Erythroblast (primary cell): ENCODE measurements around the gene THADA.

Experiments used
- DNase-seq, 2 experiments: peaks; one replicate each; lab custom pipeline; 2025; lab: John Stamatoyannopoulos, UW
- GATA1 ChIP-seq: IDR thresholded peaks from 2 replicates; pipeline ENCODE4 v1.6.1; 2011; ENCODE audit warnings: low read depth, mild to moderate bottlenecking, control low read depth, low read length, moderate library complexity
- POLR2A ChIP-seq: IDR thresholded peaks from 2 replicates; pipeline ENCODE4 v1.6.1; 2011; ENCODE audit warnings: mild to moderate bottlenecking, low read length

THADA gene

DNA sequence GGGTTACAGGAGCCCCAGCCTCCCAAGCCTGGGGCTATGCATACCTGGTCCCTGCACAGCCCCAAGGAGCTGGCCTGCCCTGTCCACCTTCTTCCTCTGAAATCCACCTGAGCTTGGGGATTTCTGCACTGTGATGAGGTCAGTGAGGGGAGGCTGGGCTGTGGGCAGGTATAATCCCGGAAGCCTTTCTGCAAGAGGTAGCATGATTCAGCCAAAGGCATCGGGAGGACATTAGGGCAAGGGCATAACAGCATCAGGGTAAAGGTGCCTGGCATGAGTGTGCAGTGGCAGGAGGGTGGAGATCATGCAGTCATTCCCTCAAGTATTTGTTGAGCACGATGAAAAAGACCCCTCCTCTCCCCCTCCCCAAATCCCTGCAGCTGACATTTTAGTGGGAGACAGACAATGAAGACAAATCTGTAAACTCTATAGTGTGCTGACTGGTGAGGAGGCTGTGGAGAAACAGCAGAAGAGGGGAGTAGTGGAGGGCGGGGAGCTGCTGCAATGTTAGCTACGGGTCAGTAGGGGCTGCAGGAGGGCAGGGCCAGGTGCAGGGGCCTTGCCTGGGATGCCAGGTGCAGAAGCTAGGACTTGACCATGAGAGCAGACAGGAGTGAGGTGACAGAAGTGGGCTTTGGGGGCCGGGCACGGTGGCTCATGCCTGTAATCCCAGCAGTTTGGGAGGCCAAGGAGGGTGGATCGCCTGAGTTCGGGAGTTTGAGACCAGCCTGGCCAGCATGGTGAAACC is 388.1 kb downstream of the THADA start:
- DNase-seq, result no peak

DNA sequence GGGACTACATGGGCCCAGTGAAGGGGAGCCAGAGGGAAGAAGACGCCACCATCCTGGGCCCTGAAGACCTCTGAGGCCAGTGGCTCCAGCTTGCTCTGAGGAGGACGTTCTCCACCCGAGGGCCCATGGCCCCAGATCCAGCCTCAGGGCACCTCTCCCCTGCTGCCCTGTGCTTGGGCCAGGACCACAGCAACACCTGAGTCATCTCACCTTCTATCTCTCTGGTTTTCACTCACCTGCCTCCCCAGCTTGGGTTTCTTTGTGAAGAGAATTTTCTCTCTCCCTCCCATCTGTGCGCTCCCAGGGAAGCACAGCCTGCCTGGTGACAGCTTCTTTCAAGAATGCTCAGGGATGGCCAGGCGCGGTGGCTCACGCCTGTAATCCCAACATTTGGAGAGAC is 389.2 kb downstream of the THADA start:
- TF ChIP-seq POLR2A (no peak), GATA1 (no peak)
- no peak for DNase-seq

More for the DNA sequence above, 388.1 kb downstream of the THADA start:
- no peak for TF ChIP-seq GATA1
- no peak for TF ChIP-seq POLR2A

DNA sequence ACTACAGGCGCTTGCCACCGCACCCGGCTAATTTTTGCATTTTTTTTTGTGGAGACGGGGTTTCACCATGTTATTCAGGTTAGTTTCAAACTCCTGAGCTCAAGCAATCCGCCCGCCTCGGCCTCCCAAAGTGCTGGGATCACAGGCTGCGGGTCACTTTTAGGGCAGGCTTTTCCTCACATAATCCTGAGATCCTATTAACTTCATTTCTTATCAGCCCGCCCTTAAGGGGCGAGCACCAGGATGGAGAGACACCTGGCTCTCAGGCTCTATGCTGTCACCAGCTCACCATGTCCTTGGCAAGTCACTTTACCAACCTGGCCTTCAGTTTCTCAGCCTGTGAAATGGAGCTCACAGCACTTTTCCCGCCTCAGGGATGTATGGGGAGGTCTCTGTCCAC is 392.5 kb downstream of the THADA start:
- TF ChIP-seq GATA1 (no peak), POLR2A (no peak)
- DNase-seq, result no peak

DNA sequence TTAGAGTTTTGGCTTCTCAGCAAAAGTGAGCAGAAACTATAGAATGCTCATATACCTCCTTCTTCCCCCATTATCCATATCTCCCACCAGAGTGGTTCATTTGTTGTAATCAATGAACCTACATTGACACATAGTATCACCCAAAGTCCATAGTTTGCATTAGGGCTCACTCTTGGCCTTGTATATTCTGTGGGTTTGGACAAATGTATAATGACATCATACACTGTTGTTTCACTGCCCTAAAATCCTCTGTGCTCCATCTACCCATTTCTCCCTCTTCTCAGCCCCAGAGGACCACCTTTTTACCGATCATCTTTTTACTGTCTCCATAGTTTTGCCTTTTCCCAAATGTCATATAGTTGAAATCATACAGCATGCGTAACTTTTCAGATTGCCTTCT is 393.5 kb downstream of the THADA start:
- no peak for DNase-seq
- no peak for TF ChIP-seq POLR2A
- TF ChIP-seq GATA1, result no peak

DNA sequence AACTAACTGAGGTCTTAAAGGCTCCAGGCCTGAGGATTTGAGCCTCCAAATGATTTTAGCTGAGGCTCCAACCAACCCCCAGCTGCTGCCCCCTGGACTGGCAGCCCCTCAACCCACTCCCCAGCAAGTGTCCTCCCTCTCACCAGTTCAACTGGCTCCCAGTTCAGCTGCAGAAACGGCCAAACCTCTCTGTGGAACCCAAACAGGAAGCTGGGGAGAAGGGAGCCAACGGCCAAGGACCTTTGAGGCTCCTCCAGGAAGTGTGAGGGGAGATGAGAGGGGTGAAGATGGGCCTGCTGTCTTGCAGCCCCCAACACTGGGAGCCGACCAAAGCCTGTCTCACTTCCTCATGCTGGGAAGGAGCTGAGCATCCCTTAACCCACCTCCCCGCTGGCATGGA is 394.3 kb downstream of the THADA start:
- TF ChIP-seq GATA1 (no peak), POLR2A (no peak)
- DNase-seq, result no peak

DNA sequence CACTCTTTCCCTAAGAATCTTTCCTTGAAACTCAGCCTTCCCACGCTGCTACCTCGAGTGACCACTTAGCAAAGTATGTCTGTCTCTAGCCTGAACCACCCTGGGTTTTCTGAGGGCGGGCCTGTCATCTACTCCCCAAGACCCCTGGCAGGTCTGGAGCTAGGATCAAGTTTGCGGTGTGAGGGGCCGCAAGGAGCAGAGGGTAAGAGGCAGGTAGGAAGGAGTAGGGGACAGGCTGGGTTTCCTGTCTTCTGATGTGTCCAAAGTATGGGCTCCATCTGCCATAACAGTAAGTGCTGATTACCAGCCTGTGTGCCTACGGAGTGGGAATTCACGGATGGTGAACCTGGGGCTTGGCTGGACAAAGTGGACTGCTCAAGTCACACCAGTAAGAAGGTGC is 394.8 kb downstream of the THADA start:
- no peak for DNase-seq
- TF ChIP-seq POLR2A, result no peak
- TF ChIP-seq GATA1, result no peak

DNA sequence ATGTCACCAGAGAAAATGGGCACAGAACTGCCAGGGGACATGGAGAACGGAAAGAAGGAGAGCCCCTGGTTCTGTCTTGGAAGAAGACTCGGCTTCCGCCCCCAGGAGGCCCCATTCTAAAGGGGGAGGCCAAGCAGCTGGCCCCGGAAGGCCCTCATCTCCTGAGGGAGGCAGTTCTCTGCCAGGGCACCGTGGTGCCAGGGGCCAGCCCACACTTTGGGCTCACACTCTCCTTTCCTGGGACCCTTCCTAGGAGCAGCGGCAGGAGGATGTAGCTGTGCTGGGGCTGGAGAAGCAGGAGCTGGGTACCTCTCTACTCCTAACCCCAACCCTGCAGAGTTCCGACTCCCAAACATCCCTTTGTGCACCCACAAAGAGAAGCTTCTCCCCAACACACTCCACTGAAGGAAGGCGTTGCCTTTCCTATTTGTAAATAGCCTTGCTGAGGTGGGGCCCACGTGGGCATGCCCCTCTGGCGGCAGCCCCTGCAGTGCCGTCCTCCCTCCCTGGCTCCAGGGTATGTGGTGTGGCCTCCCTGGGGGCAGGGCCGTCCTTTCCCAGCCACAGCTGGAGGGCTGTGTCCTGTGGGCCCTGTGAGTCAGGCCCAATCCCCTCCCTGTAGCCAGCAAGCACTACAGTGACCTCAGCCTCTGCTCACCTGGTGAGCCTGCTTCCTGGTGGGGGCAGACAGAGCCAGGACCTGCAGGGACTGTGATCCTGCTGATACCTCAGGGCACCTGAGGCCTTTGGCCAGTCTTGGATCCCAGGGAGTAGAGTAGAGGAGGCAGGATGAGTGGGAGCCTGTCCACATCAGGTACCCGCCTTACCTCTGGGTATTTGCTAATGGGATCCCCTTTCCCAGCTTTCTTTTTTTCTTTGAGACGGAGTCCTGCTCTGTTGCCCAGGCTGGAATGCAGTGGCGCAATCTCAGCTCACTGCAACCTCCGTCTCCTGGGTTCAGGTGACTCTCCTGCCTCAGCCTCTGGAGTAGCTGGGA is 396.0 kb downstream of the THADA start:
- TF ChIP-seq POLR2A (no peak), GATA1 (no peak)
- DNase-seq, result no peak

DNA sequence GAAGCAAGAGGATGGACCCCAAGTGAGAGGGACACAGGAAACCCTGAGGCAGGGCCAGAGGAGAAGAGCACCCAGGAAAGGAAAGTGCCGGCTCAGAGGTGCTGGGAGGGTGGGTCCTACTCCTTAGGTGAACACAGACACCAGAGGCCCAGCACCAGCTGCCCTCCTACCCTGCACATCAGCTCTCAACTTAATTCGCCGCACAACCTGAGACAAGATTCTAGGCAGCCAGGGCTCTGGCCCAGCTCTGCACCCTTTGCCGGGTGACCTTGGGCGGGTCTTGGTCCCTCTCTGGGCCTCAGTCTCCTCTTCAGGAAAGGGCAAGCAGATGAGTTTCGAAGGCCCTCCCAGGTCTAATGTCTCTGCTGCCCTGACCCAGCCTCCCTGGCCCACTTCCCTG is 397.6 kb downstream of the THADA start:
- TF ChIP-seq POLR2A (no peak), GATA1 (no peak)
- DNase-seq, result no peak

DNA sequence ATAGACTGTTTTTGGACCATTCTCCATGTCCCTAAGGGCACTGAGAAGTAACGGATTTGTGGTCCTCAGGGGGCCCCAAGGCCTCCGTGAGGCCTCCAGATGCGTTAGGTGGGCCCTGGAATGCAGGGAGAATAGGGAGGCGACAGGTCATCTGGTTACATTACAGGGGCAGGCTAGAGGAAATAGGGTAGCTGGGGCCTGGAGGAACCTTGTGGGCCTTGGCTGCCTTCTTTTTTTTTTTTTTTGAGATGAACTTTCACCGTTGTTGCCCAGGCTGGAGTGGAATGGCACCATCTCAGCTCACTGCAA is 398.3 kb downstream of the THADA start:
- no peak for DNase-seq
- TF ChIP-seq GATA1 (no peak), POLR2A (no peak)

DNA sequence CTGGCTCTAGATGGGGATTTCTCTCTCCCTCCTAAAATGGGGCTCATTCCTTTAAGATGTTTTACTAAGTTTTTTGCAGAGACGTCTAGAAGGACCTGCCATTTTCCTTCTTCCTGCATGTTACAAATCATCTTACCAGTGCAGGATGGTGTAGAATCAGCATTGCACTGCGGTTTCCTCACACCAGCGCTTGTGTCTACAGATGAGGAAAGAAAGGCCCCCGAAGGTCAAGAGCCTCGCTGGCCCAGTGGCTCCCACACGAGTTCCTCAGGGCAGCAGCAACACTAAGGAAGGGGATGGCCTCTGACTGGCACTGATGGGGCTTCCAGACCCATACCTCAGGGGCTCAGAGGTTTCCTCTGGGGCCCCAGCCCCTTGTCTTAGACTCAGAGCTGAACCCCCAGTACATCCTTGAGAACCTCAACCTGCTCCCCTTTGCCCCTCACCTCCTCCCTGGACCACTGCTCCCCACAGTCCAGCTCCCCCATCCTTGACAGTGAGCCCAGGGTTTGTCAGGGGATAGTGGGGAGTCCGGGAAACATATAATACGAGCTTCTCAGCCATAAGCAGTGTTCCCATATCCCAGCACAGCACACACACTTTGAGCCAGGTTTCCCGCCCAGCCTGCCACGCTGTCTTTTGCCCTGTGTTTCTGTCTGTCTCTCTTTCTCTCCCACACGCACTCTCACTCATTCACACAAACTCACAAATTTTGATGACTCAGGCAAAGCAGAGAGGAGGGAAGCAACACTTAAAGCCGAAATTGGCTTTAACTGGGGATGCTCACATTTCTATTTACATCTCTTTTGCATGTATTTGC is 398.9 kb downstream of the THADA start:
- no peak for DNase-seq
- no peak for TF ChIP-seq GATA1
- TF ChIP-seq POLR2A, result no peak

DNA sequence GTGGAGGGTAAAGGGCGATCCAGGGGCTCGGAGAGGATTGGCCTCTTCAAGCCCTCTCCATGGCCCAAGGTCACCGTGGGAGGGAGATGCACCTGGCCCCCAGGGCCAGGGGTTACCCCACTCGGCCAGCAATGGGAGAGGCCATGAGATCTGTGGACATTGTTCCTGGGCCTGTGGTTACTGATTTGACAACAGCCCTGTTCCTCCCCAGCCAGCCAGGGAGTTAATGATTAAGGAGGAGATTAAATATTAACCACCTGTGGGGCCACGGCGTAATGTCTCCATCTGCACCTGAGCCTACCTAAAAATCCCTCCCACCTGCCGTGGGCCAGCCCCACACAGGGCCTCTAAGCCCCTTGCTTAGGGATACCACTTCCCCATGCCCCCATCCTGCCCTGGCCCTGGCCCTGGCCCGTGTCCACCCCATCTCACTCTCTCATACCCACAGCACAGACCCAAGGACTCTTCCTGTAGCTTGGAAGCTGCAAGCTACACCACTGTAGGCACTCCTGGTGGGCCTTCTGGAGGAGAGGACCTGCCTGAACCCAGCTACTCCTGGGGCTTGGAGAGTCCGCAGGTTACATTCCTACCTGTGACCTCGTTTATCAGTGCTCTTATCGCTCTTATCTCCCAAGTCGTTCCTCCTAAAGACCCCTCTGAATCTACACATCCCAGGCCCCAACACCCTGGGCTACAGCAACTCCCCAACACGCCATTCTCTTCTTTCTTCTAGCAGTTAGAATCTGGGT is 401.5 kb downstream of the THADA start:
- TF ChIP-seq POLR2A (no peak), GATA1 (no peak)
- DNase-seq, result no peak

DNA sequence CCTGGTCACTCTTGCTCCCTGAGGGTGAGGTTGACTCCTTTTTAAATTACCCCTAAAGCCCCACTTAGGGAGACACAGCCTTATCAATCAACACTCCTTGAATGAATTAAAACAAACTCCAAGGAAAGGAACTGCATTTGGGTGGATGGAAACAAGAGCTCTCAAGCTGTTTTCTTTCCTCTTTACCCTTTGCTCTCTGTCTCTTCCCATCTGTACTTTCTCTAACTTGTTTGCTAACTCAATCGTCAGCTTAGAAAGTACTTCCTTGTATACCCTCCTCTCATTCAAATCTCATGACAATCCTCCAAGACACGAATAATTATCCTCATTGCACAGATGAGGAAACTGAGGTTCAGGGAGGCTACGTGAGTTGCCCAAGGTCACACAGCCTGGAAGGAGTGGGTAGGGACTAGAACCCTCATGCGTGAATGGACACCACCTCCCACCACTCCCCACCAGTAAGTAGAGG is 402.2 kb downstream of the THADA start:
- TF ChIP-seq GATA1 (no peak), POLR2A (peak; percentile 25)

DNA sequence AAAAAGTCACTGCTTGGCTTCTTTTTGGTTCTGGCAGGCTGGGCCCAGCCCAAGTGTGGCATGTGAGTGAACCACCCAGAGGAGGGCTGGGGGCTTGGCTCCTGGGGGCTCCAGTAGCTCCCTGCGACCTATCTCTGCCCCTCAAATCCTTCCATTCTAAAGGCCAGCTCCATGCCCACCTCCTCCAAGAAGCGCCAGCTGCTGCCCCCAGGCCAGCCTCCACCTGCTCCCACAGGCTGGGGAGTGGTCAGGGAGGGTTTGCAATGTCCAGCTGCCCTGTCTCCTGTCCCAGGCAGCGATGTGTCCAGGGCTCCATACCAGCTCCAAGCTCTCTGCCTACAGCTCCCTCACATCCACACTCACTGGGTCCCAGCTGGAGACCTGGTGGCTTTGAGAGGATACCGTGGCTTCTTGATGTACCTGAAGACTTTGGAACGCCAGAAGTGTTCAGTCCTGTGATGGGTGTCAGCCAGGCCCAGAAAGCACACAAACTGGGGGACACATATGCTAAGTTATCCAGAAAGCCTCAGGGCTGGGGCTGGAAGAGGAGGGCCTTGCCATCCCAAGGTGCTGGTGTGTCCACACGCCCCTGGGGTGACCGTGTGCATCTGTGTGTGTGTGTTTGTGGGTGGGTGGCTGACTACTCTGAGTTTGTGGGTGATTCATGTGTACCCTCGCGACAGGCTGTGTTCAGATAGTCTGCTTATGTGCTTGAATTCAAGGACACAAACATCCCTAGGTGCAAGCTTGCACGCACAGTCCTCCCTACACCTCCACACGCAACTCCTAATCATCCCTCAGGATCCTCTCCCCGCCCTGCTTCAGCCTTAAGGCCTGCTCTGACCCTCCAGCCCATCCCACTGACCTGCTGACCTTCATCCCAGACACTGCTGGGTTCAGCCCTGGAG is 402.8 kb downstream of the THADA start:
- DNase-seq, result peak in 1 of 2 experiments; percentile 50
- TF ChIP-seq GATA1 (no peak), POLR2A (no peak)

More for the DNA sequence above, 402.2 kb downstream of the THADA start:
- no peak for DNase-seq
